CD4-positive, CD25-positive, alpha-beta regulatory T cell (primary cell): ENCODE measurements around the gene CNOT3. TPM values are rescaled to one million over a fixed set of nuclear protein-coding genes. Genes with fewer than 3 reads are reported as not detected.

Experiments
- ATAC-seq, 2 donors: fragments of 150-1000 bp; cut with Tn5 transposase; one replicate each; pipeline ENCODE4 v1.10.0; 2021; ENCODE audit warnings: low read depth in 2 of 2, moderate number of reproducible peaks in 2 of 2, moderate library complexity in 1 of 2
- DNase-seq, 3 donors: peaks; one replicate each; pipeline versions ENCODE4 v3.0.0 to v3.0.0-alpha.2; 2012 to 2022; ENCODE audit warnings: mixed read lengths in 1 of 3
- H3K27ac ChIP-seq: one replicate; pipeline ENCODE4 v1.7.0; 2013; ENCODE audit warnings: mild to moderate bottlenecking, low read length; ENCODE audit not compliant: insufficient read depth, poor library complexity, severe bottlenecking
- H3K27me3 ChIP-seq: one replicate; pipeline ENCODE4 v1.7.0; 2013; ENCODE audit warnings: low read length; ENCODE audit not compliant: control insufficient read depth, insufficient read depth
- H3K36me3 ChIP-seq: one replicate; pipeline ENCODE4 v1.7.0; 2013; ENCODE audit warnings: mild to moderate bottlenecking, low read length, moderate library complexity; ENCODE audit not compliant: control insufficient read depth, insufficient read depth
- H3K4me1 ChIP-seq: 2 replicates; pipeline ENCODE4 v1.7.0; 2013; ENCODE audit warnings: mild to moderate bottlenecking, low read length; ENCODE audit not compliant: insufficient read depth, control insufficient read depth, poor library complexity, severe bottlenecking
- H3K4me3 ChIP-seq: one replicate; pipeline ENCODE4 v1.7.0; 2013; ENCODE audit warnings: low read depth, mild to moderate bottlenecking, low read length, moderate library complexity
- H3K9me3 ChIP-seq, 2 experiments: 1 replicate in 1 of 2; 2 replicates in 1 of 2; pipeline ENCODE4 v1.7.0; 2013; ENCODE audit warnings: low read length in 2 of 2, mild to moderate bottlenecking in 1 of 2, moderate library complexity in 1 of 2; ENCODE audit not compliant: control insufficient read depth in 2 of 2
- H3K27ac Mint-ChIP-seq, 3 donors: one replicate each; pipeline ENCODE4 v1.8.0; 2020 to 2022; ENCODE audit warnings: mild to moderate bottlenecking in 3 of 3, mixed read lengths in 3 of 3, moderate library complexity in 2 of 3
- H3K27me3 Mint-ChIP-seq: one replicate; pipeline ENCODE4 v1.8.0; 2022; ENCODE audit warnings: mild to moderate bottlenecking, mixed read lengths
- H3K36me3 Mint-ChIP-seq: one replicate; pipeline ENCODE4 v1.8.0; 2020; ENCODE audit warnings: mixed read lengths
- H3K4me1 Mint-ChIP-seq, 4 donors: one replicate each; pipeline ENCODE4 v1.8.0; 2020 to 2022; ENCODE audit warnings: mixed read lengths in 4 of 4, mild to moderate bottlenecking in 1 of 4
- H3K4me3 Mint-ChIP-seq, 4 donors: one replicate each; pipeline ENCODE4 v1.8.0; 2020 to 2022; ENCODE audit warnings: mild to moderate bottlenecking in 4 of 4, mixed read lengths in 4 of 4, moderate library complexity in 3 of 4
- H3K9me3 Mint-ChIP-seq, 7 donors: one replicate each; pipeline ENCODE4 v1.8.0; 2020 to 2022; ENCODE audit warnings: mixed read lengths in 7 of 7, mild to moderate bottlenecking in 3 of 7, moderate library complexity in 2 of 7
- polyA plus RNA-seq, 4 donors: library from polyadenylated mRNA; unstranded; fragments of 300-500 nt; fragmentation: Illumina TruSeq; gene quantifications; one replicate each; pipeline ENCODE4 v1.2.3, GENCODE V29; 2021
- total RNA-seq: library from RNA; stranded (reverse); gene quantifications from one replicate; pipeline ENCODE4 v1.2.3, GENCODE V29; 2022

The CNOT3 gene
- total and polyA plus RNA-seq, 5 donors from 2014 or later: 3.9 to 56.9 (median 6.1) TPM

GRCh38 chr19:54147676-54148075 is 10.1 kb downstream of the CNOT3 start:
- Histone ChIP-seq H3K4me1 (no peaks in the 10 kb centered on the region), H3K9me3 (no peaks in the 10 kb centered on the region), H3K27ac (no peak overlapping the region), H3K36me3 (peaks cover 90% of the 10 kb centered on the region), H3K4me3 (no peak overlapping the region), H3K27me3 (no peaks in the 10 kb centered on the region)
- DNase-seq (no peak), ATAC-seq (no peak)
- H3K36me3 Mint-ChIP-seq: peaks cover 42% of the 10 kb centered on the region
- H3K27me3 Mint-ChIP-seq: no peaks in the 10 kb centered on the region
- H3K27ac Mint-ChIP-seq: peak overlapping the region in 2 of 3 donors; percentile 15 to 82
- no peaks in the 10 kb centered on the region for H3K9me3 Mint-ChIP-seq
- peaks cover 0 to 8% (median 4%) of the 10 kb centered on the region in 4 donors for H3K4me1 Mint-ChIP-seq
- H3K4me3 Mint-ChIP-seq: no peak overlapping the region

GRCh38 chr19:54148158-54148557 is 10.6 kb downstream of the CNOT3 start:
- DNase-seq: no peak
- Histone ChIP-seq H3K27ac (no peak overlapping the region), H3K36me3 (peaks cover 91% of the 10 kb centered on the region), H3K4me1 (no peaks in the 10 kb centered on the region), H3K27me3 (no peaks in the 10 kb centered on the region), H3K4me3 (no peak overlapping the region), H3K9me3 (no peaks in the 10 kb centered on the region)
- no peaks in the 10 kb centered on the region for H3K27me3 Mint-ChIP-seq
- H3K4me3 Mint-ChIP-seq: no peak overlapping the region
- peaks cover 0 to 8% (median 4%) of the 10 kb centered on the region in 4 donors for H3K4me1 Mint-ChIP-seq
- peak overlapping the region in 1 of 3 donors; percentile 82 for H3K27ac Mint-ChIP-seq
- H3K9me3 Mint-ChIP-seq: no peaks in the 10 kb centered on the region
- H3K36me3 Mint-ChIP-seq: peaks cover 40% of the 10 kb centered on the region
- ATAC-seq: no peak

GRCh38 chr19:54149021-54149812 is 11.7 kb downstream of the CNOT3 start:
- H3K4me3 ChIP-seq: no peak overlapping the region
- no peak for ATAC-seq
- H3K27me3 ChIP-seq: no peaks in the 10 kb centered on the region
- H3K27me3 Mint-ChIP-seq: no peaks in the 10 kb centered on the region
- peaks cover 91% of the 10 kb centered on the region for H3K36me3 ChIP-seq
- DNase-seq: no peak
- peak overlapping the region in 1 of 3 donors; percentile 31 for H3K27ac Mint-ChIP-seq
- H3K4me3 Mint-ChIP-seq: no peak overlapping the region
- H3K4me1 Mint-ChIP-seq: peaks cover 0 to 14% (median 7%) of the 10 kb centered on the region in 4 donors
- H3K4me1 ChIP-seq: peaks cover 4% of the 10 kb centered on the region
- H3K9me3 ChIP-seq: no peaks in the 10 kb centered on the region
- H3K36me3 Mint-ChIP-seq: peaks cover 35% of the 10 kb centered on the region
- H3K27ac ChIP-seq: no peak overlapping the region
- peaks cover 0 to 2% (median 0%) of the 10 kb centered on the region in 7 donors for H3K9me3 Mint-ChIP-seq

GRCh38 chr19:54151362-54152035 is 13.9 kb downstream of the CNOT3 start:
- Mint-ChIP-seq H3K27ac (no peak overlapping the region), H3K27me3 (no peaks in the 10 kb centered on the region)

GRCh38 chr19:54152267-54152666 is 14.7 kb downstream of the CNOT3 start:
- H3K36me3 ChIP-seq: peaks cover 89% of the 10 kb centered on the region
- H3K4me1 ChIP-seq: peaks cover 19% of the 10 kb centered on the region
- DNase-seq (no peak), ATAC-seq (no peak)
- no peak overlapping the region for H3K27ac Mint-ChIP-seq
- H3K27me3 Mint-ChIP-seq: no peaks in the 10 kb centered on the region
- no peak overlapping the region for H3K27ac ChIP-seq
- no peak overlapping the region for H3K4me3 Mint-ChIP-seq
- H3K36me3 Mint-ChIP-seq: peaks cover 34% of the 10 kb centered on the region
- H3K27me3 ChIP-seq: no peaks in the 10 kb centered on the region
- peaks cover 0 to 39% (median 14%) of the 10 kb centered on the region in 4 donors for H3K4me1 Mint-ChIP-seq
- H3K9me3 ChIP-seq: no peaks in the 10 kb centered on the region
- no peak overlapping the region for H3K4me3 ChIP-seq
- H3K9me3 Mint-ChIP-seq: peaks cover 0 to 2% (median 0%) of the 10 kb centered on the region in 7 donors

More at GRCh38 chr19:54151362-54152035, 13.9 kb downstream of the CNOT3 start:
- Mint-ChIP-seq H3K4me3 (peak overlapping the region in 1 of 4 donors; percentile 63), H3K9me3 (peaks cover 0 to 2% (median 0%) of the 10 kb centered on the region in 7 donors), H3K4me1 (peaks cover 0 to 32% (median 12%) of the 10 kb centered on the region in 4 donors), H3K36me3 (peaks cover 36% of the 10 kb centered on the region)
- no peak overlapping the region for H3K27ac ChIP-seq
- peaks cover 89% of the 10 kb centered on the region for H3K36me3 ChIP-seq
- H3K9me3 ChIP-seq: no peaks in the 10 kb centered on the region
- ATAC-seq (no peak), DNase-seq (no peak)
- H3K4me3 ChIP-seq: no peak overlapping the region
- H3K4me1 ChIP-seq: peaks cover 19% of the 10 kb centered on the region
- no peaks in the 10 kb centered on the region for H3K27me3 ChIP-seq

- H3K4me1 ChIP-seq: peaks cover 23% of the 10 kb centered on the region
- no peak overlapping the region for H3K4me3 ChIP-seq
- H3K4me1 Mint-ChIP-seq: peaks cover 0 to 39% (median 14%) of the 10 kb centered on the region in 4 donors
- no peak overlapping the region for H3K4me3 Mint-ChIP-seq
- ATAC-seq: no peak
- H3K9me3 ChIP-seq: no peaks in the 10 kb centered on the region
- H3K27ac Mint-ChIP-seq: no peak overlapping the region
- H3K27ac ChIP-seq: no peak overlapping the region
- DNase-seq: no peak
- peaks cover 0 to 2% (median 0%) of the 10 kb centered on the region in 7 donors for H3K9me3 Mint-ChIP-seq
- H3K27me3 ChIP-seq: no peaks in the 10 kb centered on the region
- no peaks in the 10 kb centered on the region for H3K27me3 Mint-ChIP-seq
- H3K36me3 Mint-ChIP-seq: peaks cover 34% of the 10 kb centered on the region
- H3K36me3 ChIP-seq: peaks cover 90% of the 10 kb centered on the region
These were observed 15.4 kb downstream of the CNOT3 start for GRCh38 chr19:54152878-54153524.

- Mint-ChIP-seq H3K27me3 (no peaks in the 10 kb centered on the region), H3K4me3 (peak overlapping the region in 1 of 4 donors; percentile 86), H3K9me3 (peaks cover 0 to 2% (median 0%) of the 10 kb centered on the region in 7 donors), H3K36me3 (peaks cover 34% of the 10 kb centered on the region), H3K27ac (peak overlapping the region; percentile 46 to 86 (median 66)), H3K4me1 (peaks cover 0 to 48% (median 17%) of the 10 kb centered on the region in 4 donors)
- Histone ChIP-seq H3K36me3 (peaks cover 91% of the 10 kb centered on the region), H3K4me1 (peaks cover 32% of the 10 kb centered on the region), H3K27me3 (no peaks in the 10 kb centered on the region), H3K4me3 (no peak overlapping the region), H3K27ac (no peak overlapping the region), H3K9me3 (no peaks in the 10 kb centered on the region)
- ATAC-seq (no peak), DNase-seq (no peak)
These were observed 16.3 kb downstream of the CNOT3 start for GRCh38 chr19:54153731-54154326.
